Stimulated activated CD8-positive, alpha-beta memory T cell treated with anti-CD3 and anti-CD28 coated beads, Interleukin-4, amount 100 ng/mL, for 24 hours (primary cell): ENCODE results near the gene PIGH.
A peak's percentile ranks its signal among the peaks of the same experiment; 100 is the strongest.
"Not testable (repeated sequence)": the region's sequence is repeated elsewhere in the genome, so short reads cannot be mapped to it uniquely, and the experiment has no call there.

Source experiments
- DNase-seq: peaks from one replicate; pipeline ENCODE4 v3.0.0-alpha.2; 2020; ENCODE audit warnings: low read depth

The PIGH gene, protein sequence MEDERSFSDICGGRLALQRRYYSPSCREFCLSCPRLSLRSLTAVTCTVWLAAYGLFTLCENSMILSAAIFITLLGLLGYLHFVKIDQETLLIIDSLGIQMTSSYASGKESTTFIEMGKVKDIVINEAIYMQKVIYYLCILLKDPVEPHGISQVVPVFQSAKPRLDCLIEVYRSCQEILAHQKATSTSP

DNA sequence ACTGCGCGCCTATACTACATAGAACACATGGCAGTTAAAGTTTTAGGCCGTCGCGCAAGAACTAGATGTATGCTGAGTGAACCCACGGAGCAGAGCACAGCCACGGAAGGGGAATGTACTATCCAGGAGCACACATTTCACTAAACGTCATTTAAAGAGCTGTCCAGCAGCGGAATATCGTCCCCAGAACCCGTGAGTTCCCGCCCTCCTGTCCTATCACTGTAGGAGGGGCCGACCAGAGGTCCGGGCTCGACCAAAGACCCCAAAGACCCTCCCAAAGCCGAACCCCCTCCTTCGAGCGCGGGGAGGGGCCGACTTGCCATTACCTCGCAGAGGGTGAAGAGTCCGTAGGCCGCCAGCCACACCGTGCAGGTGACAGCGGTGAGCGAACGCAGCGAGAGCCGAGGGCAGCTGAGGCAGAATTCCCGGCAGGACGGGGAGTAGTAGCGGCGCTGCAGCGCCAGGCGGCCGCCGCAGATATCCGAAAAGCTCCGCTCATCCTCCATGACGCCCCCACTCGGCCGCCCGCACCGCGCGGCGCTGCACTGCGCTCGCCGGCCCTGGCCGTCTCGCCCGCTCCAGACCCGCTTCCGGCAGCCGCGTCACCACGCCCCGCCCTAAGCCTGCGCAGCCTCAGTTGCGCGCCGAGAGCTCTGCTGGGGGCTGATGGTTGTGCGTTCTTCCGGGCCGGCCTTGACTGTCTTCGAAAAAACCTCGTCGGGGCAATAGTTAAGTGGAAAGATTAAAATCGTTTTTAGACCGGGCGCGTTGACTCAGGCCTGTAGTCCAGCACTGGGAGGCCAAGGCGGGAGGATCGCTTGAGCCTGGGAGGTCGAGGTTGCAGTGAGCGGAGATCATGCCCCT is at the start of gene PIGH:
Gene PIGH (minus strand): TSS at position 571 of the 864 bp plus-strand sequence. CDS start 65 bp downstream, at position 506.
- DNase-seq, result peak; percentile 93

DNA sequence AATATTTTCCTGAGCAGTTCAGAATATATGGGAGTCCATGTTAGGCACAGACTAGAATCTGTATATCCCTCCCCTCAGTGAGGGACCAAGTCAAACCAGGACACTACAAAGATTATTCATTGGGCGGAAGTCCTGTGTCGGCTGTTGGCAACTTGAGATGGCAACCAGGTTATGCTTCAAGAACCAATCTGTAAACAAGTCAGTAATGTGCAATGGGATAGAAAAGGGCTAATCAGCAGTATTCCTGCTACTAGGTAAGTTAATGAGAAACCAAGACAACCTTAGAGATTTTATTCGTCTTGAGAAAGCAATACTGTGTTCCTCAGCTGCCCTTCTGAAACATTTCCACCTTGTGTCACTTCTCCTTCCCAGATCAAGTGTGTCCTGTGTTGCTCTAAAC is 46.1 kb upstream of the PIGH start:
- no peak for DNase-seq

DNA sequence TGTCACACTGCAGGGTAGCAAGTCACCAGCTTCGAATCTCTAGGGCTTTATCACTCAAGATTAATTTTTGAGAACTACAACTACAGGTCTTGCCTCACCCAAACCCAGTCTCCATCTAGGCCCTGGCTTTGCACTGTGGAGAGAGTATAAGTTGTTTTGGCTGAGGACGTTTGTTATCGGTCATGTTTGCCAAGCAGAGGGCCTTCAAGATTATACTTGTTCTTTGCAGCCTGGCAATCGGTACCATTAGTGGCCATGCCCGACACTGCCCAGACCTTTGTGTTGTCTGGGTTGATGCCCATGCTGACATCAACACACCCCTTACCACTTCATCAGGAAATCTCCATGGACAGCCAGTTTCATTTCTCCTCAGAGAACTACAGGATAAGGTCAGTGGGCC is 45.3 kb upstream of the PIGH start:
- DNase-seq, result no peak

DNA sequence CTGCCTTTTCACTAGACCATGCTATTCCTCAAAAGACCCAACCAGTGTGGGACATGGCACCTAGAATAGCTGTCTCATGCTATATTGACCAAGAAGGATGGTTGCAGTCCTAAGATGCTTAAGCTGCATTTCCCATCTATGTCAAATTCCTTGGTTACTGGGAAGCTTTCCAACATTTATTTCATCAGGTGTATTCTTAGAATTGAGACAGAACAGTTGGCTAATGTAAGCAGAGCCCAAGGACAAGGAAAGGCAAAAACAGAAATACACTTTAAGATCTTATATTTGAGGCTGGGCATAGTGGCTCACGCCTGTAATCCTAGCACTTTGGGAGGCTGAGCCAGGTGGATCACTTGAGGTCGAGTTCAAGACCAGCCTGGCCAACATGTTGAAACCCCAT is 44.4 kb upstream of the PIGH start:
- DNase-seq, result no peak

DNA sequence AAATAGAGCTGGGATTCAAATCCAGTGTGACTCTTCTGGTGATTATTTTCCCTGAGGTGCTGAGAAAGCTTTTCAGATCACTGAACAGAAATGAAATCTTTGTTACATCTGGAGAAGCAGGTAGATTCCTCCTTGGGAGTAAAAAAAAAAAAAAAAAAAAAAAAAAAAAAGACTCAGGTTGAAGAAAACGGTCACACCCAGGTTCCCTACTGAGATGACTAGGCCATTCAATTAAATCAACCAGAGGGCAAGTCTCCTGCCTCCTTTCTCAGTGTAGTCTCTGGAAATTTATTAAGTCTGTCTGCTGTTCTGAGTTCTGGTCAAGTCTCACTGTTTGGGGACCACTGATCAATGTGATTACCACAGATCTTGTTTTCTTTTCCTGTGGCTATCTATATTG is 43.6 kb upstream of the PIGH start:
- no peak for DNase-seq

DNA sequence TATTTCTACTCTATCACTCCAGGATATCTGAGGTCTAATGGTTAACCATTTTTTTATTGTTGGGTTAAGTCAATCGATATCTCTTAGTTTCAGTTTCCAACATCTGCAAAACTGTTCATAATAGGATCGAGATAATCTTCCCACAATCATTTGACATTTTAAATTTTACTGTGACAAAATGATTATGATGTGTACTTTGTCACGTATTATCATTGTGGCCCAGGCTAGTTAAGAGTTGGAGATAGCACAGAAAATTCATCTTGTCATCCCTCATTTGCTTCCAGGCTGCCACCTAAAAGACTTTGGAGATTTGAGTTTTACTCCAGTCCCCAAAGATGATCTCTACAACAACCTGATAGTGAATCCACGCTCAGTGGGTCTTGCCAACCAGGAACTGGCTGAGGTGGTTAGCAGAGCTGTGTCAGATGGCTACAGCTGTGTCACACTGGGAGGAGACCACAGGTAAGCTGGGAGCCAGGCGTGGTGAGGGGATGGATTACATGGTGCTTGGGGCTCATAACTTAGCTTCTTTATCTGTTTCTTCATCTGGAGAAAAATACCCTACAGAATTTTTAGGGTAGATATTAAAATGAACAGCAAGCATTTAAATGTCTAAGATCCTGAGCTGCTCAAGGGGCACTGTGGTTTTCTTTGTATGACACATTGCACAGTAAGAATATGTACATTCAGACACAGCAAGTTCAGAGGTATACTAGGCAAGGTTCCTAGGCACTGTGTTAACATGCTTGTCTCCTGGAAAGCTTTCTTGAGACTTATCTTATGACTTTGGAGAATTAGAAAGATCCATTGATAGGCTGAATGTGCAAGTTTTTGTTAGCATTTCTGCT is 42.1 kb upstream of the PIGH start:
- no peak for DNase-seq

DNA sequence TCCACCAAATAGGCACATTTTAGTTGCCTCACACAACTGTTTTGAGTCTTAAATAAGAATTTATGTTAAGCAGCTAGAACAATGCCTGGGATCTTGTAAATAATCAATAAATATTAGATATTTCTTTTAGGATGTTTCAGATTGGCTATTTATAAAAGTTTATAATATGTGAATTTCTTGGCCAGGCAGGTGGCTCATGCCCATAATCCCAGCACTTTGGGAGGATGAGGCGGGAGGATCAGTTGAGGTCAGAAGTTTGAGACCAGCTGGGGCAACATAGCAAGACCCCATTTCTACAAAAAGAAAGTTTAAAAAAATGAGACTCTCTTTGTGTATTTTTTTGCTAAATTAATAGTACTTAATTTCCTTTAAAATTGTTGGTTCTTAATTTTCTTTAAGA is 41.4 kb upstream of the PIGH start:
- DNase-seq, result no peak

DNA sequence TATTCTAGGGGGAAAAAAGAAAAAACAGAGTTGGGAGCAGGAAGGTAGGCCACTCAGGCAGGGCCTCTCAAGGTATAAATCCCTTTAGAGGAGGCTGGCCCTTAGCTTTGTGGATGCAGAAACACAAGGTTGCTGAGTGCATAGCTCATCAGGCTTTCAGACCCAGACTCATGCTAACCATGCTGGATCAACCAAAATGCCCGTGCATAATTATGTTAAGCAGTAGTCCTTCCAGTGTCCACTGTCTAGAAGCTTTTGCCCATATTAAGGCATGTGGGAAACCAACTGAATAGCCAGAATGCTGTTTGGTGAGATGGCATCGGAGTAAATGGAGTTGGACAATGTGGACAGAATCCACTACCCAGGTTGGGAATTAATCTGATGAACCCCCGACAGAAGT is 38.6 kb upstream of the PIGH start:
- DNase-seq, result no peak

DNA sequence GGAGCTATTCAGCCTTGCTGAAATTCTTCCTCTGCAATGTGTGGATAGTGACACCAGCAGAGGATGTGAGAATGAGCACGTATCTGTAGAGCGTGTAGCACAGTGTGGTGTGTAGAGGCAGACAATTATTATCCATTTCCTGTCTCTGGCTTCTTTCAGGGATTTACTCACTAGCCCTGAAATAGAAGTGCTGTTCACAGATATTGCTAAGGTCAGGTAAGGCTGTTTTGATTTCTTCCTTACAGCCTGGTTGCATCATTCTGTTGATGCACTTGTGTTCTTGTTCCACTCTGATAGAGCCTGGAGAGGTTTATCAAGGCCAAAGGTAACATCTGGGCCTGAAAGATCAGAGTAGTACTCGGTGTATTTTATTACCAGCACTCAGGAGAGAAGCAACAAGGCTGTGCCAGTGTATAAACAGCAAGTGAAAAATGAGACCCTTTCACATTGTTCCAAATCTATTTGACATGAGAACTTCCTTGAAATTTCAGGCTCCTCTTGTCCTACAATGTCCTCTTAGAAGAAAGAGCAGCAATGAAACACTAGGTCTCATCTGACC is 36.4 kb upstream of the PIGH start:
- no peak for DNase-seq

DNA sequence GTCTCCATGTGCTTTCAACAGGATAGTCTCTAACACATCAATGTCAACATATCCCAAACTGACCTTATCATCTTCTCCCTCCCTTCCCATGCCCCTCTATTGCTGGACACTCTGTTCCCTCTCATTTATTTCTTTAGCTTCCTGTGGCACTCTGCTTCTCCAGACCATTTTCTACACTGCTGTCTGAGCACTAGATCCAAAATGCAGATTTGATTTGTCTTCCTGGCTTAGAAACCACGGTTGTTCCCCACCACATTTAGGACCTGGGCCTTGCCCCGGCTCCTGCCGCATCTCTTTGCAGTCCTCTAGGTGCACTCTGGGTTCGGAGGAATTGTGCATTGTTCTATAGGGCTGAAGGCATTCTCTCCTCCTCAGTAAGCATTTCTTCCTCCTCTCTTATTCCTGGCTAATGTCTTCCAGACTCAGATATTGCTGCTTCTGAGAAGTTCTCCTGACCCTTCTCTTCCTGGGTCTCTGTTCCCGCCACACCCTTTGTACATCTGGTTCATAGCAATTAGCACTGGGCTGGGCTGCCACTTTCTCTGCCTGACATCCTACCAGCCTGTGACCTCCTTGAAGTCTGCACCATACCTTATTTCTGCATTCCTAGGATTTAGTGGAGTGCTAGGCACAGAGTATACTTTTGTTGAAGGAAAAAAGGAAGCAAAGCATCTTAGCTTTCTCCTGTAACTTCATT is 33.5 kb upstream of the PIGH start:
- DNase-seq, result no peak

DNA sequence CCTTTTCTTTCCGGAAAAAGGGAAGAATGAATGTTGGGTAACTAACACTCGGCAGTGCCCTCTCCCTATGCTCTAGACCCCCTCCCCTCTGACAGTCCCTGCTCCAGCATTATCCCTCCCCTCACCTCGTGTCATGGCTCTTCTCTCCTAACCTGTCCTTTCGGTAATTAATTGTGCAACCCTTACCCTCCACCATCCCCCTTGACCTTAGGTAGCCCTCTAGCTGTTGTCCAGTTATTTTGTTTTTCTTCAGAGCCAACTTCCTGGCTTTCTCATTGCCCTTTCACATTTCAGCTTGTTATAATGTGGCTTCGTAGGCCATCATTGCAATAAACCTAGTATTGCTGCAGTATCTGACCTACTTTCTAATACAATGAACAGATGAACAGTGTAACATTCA is 30.9 kb upstream of the PIGH start:
- DNase-seq, result no peak

DNA sequence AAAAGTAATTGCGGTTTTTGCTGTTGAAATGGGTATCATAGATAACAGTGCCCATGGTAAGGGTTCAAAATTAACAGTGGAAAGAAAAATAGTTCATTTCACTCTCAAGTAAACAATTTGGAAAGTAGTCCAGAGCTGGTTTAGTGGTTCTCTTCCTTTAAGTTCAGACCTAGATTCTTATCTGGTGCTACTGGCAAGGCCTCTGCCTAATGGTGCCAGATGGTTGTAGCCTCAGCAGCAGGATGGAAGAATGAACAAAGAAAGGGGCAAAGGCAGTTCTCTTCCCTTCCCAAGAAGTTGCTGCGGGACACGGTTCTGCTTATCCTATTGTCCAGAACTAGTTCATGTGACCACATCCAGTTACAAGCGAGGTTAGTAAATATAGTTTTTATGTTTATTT is 30.1 kb upstream of the PIGH start:
- no peak for DNase-seq

DNA sequence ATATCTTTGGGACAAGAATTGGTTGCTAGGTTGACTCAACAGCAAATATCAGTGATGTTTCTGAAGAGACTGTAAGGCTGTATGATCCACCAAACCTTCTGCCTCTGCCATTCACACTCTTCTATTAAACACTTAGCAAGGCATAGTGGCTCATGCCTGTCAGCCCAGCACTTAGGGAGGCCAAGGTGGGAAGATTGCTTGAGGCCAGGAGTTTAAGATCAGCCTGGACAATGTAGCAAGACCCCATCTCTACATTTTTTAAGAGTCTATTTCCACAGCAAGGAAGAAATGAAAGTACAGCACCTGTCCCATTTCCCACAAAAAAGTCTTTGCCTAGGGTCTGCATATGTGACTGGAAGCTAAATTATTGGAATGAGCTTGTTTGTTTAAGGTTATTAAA is 27.5 kb upstream of the PIGH start:
- DNase-seq, result no peak

DNA sequence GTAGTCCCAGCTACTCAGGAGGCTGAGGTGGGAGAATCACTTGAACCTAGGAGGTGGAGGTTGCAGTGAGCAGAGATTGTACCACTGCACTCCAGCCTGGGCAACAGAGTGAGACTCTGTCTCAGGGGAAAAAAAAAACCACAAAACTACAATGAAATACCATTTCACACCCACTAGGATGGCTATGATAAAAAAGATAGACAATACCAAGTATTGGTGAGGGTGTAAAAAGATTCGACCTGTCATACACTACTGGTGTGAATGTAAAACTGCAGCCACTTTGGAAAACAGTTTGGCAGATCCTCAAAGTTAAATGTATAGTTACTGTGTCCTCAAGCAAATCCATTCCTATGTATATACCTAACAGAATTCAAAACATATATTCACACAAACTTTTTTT is 26.1 kb upstream of the PIGH start:
- not testable (repeated sequence) for DNase-seq

DNA sequence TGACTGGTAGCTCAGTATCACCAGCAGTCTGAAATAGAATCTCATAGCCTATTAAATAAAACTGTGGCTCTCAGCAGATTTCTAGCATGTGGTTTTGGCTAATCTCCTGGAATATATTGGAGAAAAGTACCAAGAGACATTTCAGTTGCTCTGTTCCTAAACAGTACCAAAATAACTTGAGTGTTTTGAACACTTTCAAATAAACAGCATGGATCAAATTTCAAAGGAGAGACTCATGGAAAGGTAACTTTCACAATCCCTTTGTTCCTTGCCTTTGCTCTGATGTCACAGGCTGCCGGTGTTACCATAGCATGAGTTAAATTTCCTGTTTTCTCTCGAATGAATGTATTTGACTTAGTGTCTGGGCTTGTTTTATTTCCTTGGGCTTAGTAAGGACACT is 23.0 kb upstream of the PIGH start:
- DNase-seq, result no peak

DNA sequence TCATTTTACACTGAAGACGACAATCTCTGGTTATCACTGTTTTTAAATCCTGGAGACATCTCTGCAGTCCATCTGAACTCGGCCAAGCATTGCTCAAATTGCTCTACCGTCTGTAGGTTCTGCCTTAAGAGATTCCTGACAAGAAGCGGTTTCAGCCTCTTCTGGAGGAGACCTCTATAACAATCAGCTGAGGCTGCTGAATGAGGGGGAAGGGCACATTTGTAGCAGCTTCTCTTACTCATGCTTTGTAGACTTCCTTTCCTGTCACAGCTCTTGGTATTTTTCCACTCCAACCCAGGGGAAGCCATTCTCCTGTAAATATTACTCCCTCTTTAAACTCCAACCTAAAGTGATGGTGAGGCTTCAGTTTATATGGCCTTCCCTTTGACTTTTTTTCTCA is 22.6 kb upstream of the PIGH start:
- DNase-seq, result no peak

DNA sequence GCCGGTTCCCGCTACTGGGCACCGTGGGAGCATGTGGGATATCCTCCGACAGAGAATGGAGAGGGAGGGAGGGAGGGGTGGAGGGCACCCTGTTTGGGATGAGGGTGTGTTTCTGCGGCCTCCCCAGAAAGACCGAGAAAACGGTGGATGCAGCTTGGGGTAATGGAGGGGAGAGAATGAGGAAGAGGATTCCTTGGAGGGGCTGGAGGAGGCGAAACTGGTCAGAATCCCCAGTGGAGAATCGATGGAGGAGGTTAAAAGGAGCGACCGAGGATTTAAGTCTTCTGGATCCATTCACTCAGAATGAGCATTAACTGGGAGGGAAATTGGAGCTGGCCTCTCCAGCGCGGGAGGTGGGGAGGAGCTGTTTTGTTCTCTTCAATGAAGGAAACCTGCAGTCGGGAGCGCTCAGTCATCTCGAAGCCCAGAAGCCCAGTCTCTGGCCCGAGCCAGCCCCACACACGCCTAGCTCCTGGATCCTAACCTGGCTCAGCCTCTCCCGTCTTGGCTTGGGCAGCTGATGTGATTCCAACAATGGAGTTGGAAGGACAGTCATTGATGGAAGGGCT is 20.2 kb upstream of the PIGH start:
- DNase-seq, result no peak

DNA sequence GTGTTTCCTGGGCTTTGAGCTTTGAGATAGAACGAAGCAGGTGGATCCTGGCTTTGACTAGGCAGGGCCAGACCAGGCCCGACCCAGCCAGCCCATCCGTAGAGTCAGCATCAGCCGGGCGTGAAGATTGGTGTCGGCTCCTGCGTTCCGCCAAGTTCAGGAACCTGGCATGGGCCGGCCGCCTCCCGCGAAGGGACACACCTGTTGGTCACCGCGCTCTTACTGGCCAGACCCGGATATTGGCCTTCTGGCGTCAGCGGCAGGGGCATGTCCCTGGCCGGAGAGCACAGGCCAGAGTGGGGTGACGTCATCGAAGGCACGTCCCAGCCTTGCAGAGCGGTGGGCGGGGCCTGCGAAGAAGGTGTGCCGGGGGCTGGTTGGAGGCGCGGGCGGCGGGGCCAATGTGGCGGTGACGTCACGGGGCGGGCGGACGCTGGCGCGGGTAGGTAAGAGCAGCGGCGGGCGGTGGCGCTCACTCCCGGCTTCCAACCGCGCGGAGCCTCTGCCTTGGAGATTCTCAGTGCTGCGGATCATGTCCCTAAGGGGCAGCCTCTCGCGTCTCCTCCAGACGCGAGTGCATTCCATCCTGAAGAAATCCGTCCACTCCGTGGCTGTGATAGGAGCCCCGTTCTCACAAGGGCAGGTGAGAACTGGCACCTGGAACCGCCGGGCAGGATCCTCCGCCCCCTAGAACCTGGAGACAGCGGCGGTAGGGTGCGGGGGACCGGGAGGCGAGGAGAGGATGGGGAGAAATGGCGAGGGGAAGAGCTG is 19.6 kb upstream of the PIGH start, which contains the start of gene ARG2:
Gene ARG2 (plus strand): TSS at position 475 of the 771 bp plus-strand sequence. CDS start 58 bp downstream, at position 533.
- peak; percentile 97 for DNase-seq

DNA sequence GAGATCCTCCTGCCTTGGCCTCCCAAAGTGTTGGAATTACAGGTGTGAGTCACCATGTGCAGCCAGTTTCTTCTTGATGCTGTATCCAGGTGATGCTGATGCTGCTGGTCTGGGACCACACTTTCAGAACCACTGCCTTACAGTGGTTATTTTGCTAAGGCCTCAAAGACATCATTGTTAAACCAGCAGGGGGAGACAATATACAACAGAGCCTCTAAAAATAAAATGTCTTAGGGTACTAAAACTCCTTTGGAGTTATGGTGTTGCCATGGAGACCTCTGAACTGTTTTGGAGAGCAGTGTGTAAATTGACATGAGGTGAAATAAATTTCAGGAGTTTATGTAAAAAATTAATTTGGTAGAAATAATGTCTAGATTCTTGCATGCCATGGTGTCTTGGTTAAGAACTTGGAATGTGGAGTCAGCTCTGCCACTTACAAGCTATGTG is 18.6 kb upstream of the PIGH start:
- DNase-seq, result no peak

DNA sequence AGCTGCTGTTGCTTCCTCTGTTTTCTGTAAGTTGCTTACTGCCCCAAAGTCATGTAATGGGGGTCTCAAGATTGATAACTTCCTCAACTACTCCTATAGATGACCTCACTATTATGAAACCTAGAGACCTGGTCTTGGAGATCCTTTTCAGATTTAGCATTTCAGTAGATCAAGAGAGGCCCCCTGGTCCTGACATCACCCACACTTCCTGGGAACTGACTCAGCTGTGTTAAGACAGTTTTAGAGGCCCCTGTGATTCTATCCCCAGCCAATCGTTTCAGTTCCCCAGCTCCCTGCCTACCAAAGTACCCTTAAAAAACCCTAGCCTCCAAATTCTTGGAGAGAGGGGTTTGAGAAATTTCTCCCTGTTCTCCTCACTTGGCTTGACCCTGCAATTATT is 10.4 kb upstream of the PIGH start:
- DNase-seq, result no peak
